Erythroblast (primary cell): ENCODE measurements around the gene PLA2G2A.
A peak's percentile ranks its signal among the peaks of the same experiment; 100 is the strongest.
"Not testable (repeated sequence)": the region's sequence is repeated elsewhere in the genome, so short reads cannot be mapped to it uniquely, and the experiment has no call there.

Experiments used
- DNase-seq, 2 experiments: peaks; one replicate each; lab custom pipeline; 2025; lab: John Stamatoyannopoulos, UW
- GATA1 ChIP-seq: IDR thresholded peaks from 2 replicates; pipeline ENCODE4 v1.6.1; 2011; ENCODE audit warnings: low read depth, mild to moderate bottlenecking, control low read depth, low read length, moderate library complexity
- POLR2A ChIP-seq: IDR thresholded peaks from 2 replicates; pipeline ENCODE4 v1.6.1; 2011; ENCODE audit warnings: mild to moderate bottlenecking, low read length

The PLA2G2A gene

DNA sequence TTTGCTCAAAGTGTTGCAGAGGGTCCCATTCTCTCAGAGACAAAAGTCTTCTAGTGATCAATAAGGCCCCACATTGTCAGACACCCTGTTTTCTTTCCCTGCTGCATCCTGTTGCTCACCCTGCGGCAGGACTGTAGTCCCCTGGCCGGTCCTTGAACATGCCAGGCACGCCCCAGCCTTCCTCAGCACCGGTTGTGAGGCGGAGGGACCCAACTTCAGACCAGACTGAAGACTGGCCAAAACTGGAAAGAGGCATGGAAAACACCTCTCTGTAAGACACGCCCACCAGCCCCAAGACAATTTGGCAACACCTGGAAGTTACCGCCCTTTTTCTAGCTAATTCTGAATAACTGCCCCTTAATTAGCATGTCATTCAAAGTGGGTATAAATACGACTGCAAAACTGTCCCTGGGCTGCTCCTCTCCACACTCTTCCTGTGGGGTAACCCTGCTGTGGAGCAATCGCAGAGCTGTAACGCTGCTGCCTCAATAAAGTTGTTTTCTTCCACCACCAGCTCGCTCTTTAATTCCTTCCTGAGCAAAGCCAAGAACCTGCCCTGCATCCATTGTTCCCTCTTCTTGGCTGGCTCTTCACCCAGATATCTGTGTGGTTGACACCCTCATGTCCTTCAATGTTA, 23.8 kb downstream of the PLA2G2A start:
- no peak for DNase-seq
- TF ChIP-seq POLR2A (no peak), GATA1 (no peak)

DNA sequence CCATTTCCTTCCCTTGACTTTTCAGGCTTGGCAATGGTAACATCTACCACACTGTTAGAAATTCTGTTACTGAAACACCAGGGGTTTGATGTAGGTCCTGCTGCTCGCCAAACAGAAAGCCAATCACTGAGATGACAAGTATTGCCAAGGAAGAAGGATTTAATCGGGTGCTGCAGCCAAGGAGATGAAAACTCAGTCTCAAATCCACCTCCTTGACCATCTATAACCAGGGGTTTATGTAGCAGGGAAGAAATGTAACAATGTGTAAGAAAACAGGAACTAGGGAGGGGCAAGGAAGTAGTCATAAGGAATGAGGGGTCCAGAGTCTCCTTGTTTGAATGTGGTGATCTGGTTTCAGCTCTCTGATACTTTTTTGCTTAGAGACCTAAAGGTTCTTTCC, 25.4 kb downstream of the PLA2G2A start:
- TF ChIP-seq POLR2A (no peak), GATA1 (no peak)
- DNase-seq, result no peak

GRCh38 chr1:19949016-19949415, 30.4 kb downstream of the PLA2G2A start:
- DNase-seq, result no peak
- TF ChIP-seq POLR2A, result no peak
- TF ChIP-seq GATA1, result no peak

- no peak for DNase-seq
- TF ChIP-seq GATA1 (no peak), POLR2A (no peak)
Measured at GRCh38 chr1:19946971-19947370, 32.4 kb downstream of the PLA2G2A start.

- TF ChIP-seq POLR2A, result no peak
- no peak for TF ChIP-seq GATA1
- DNase-seq, result peak in 1 of 2 experiments; percentile 21
Measured at GRCh38 chr1:19946331-19946751, 33.1 kb downstream of the PLA2G2A start.

DNA sequence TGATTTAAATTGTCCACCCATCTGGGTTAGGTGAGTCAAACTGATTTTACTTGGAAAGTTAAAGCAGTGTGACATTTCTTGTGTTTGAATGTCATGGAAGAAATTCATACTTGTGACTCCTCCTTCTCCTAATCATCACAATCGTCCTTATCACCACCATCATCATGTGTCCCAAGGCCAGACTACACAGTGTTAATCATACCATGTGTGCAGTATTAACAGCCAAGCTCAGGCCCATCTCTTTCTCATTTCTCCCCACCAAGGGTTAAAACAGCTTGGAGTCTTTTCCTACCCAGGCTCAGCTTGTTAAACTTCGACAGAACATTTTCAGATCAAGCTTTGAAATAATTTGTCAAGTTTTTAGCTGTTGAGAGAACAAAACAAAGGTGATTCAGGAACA, 33.5 kb downstream of the PLA2G2A start:
- no peak for TF ChIP-seq POLR2A
- TF ChIP-seq GATA1, result no peak
- no peak for DNase-seq

DNA sequence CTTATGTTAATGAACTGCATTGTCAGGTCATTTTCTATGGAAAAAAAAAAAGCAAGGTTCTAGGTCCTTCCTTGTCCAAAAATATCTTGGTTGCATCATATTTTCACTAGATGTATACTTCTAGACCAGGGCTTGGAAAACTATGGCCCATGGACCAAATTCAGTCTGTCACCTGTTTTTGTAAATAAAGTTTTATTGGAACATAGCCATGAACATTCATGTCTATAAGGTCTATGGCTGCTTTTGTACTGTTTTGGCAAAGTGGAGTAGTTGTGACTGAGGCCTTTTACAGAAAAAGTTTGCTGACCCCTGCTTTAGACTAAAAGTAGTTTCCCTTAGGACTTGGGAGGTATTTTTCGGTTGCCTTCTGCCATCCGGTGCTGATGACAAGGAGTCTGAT, 36.8 kb downstream of the PLA2G2A start:
- TF ChIP-seq GATA1, result no peak
- DNase-seq, result no peak

GRCh38 chr1:19942088-19942487, 37.3 kb downstream of the PLA2G2A start:
- no peak for TF ChIP-seq POLR2A
- TF ChIP-seq GATA1, result no peak
- no peak for DNase-seq

GRCh38 chr1:19941206-19941568, 38.2 kb downstream of the PLA2G2A start:
- TF ChIP-seq GATA1, result no peak
- TF ChIP-seq POLR2A, result no peak
- DNase-seq, result no peak

DNA sequence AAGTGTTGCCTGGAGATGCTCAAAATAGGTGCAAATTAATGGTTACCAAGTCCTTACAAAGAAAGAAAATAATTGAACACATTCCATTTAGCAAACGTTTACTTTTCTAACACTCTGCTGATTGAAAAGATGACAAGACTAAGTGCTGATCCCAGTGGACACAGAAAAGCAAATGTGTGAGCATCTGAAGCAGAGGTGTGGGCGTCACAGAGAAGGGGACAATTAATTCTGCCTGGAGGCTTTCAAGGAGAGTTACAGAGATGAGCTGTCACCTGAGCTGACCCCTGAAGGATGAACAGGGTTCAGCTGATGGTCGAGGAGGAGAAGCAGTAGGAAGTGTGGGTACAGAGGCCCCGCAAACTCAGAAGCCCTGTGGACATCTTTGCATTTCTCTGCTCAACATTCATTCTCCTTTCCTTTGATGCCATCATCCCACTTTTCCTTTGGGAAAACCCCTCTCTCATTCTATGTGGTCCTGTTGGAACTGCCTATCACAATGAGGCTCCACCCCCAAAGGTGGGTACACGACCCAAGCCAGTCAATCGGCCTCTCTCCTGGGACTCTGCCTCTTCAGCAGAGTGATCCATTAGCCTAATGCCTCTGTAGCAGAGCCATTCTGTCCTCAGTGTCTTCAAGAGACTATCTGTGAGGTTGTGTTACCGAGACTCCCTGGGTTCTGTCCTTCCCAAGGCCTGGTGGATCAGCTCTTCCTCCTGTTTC, 38.8 kb downstream of the PLA2G2A start:
- no peak for TF ChIP-seq POLR2A
- no peak for TF ChIP-seq GATA1
- DNase-seq, result no peak

GRCh38 chr1:19938472-19938871, 40.9 kb downstream of the PLA2G2A start:
- DNase-seq, result no peak
- no peak for TF ChIP-seq GATA1
- TF ChIP-seq POLR2A, result no peak

- TF ChIP-seq POLR2A (no peak), GATA1 (no peak)
- DNase-seq, result no peak
Measured at GRCh38 chr1:19936061-19936750, 43.2 kb downstream of the PLA2G2A start.

GRCh38 chr1:19934336-19934735, 45.1 kb downstream of the PLA2G2A start:
- DNase-seq, result no peak
- TF ChIP-seq POLR2A (no peak), GATA1 (no peak)

DNA sequence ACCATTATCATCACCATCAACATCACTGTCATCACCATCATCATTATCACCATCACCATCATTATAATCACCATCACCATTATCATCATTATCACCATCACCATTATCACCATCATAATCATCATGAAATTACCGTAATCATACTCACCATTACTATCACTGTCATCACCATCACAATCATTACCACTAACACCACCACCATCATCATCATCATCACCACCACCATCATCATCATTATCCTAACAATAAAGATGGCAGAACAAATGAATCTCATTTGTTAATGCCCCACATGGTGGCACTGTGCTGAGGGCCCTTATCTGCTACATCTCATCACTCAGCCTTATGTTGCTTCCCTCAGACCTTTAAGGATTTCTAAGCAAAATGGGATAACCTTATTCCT, 46.6 kb downstream of the PLA2G2A start:
- TF ChIP-seq GATA1, result no peak
- TF ChIP-seq POLR2A, result no peak
- DNase-seq, result no peak

- DNase-seq, result not testable (repeated sequence)
Measured at GRCh38 chr1:19927130-19927421, 52.3 kb downstream of the PLA2G2A start.
